Measurements from ENCODE around the gene VASP.

Gene VASP

GRCh38 chr19:45505151-45505995, 1.9 kb upstream of the VASP start:
- DNase-seq (ENCODE audit: low read depth) = no peak
- TF ChIP-seq, protein P1, sequence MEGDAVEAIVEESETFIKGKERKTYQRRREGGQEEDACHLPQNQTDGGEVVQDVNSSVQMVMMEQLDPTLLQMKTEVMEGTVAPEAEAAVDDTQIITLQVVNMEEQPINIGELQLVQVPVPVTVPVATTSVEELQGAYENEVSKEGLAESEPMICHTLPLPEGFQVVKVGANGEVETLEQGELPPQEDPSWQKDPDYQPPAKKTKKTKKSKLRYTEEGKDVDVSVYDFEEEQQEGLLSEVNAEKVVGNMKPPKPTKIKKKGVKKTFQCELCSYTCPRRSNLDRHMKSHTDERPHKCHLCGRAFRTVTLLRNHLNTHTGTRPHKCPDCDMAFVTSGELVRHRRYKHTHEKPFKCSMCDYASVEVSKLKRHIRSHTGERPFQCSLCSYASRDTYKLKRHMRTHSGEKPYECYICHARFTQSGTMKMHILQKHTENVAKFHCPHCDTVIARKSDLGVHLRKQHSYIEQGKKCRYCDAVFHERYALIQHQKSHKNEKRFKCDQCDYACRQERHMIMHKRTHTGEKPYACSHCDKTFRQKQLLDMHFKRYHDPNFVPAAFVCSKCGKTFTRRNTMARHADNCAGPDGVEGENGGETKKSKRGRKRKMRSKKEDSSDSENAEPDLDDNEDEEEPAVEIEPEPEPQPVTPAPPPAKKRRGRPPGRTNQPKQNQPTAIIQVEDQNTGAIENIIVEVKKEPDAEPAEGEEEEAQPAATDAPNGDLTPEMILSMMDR (IDR thresholded peaks at IDR 0.05; ENCODE audit: control insufficient read depth, extremely low read depth, insufficient read depth) = no peak
- no peak overlapping the region for H3K4me3 ChIP-seq (ENCODE audit: low read depth, low read length)

- TF ChIP-seq, protein P1 (IDR thresholded peaks at IDR 0.05; ENCODE audit: control insufficient read depth, extremely low read depth, insufficient read depth) = no peak
These were observed 1.4 kb upstream of the VASP start for GRCh38 chr19:45505996-45506245.

DNA sequence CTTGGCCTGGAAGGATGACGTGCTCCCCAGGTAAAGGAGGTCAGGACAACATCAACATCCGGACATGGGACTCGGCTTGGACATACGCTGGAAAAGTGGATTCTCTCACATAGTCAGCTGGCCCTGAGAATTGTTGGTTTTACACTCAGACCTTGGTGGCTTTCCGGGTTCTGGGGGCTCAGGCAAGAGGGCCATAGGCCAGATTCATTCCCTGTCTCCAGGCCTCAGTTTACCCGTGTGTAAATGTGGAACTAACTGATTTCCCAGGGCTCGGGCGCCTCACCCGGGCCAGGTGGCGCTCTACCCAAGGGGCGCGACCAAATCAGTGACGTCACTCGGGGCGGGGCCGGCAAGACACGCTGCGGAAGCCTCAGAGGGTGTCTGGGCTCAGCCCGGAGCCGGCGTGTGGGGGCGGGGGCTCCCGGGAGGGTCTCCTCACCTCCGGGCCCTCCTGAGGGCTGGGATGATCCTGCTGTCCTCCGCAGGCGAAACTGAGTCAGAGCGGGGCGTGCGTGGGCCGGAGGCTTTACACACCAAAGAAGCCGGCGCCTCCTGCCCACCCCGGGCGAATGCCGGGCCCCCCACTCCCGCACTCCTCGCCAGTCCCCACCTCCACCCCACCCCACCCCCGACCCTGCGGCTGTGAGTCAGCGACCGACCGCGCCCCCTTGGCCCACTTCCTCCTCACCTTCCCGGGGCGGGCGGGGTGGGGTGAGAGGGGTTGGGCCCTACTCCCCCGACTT, 862 bp upstream of the VASP start:
- H3K4me3 ChIP-seq (ENCODE audit: low read depth, low read length) = peak overlapping the region; percentile 91
- TF ChIP-seq, protein P1 (IDR thresholded peaks at IDR 0.05; ENCODE audit: control insufficient read depth, extremely low read depth, insufficient read depth) = peak; percentile 58
- DNase-seq (ENCODE audit: low read depth) = no peak

More at GRCh38 chr19:45505996-45506245, 1.4 kb upstream of the VASP start:
- DNase-seq (ENCODE audit: low read depth) = no peak
- H3K4me3 ChIP-seq (ENCODE audit: low read depth, low read length) = no peak overlapping the region; the same call in 1 of the 2 replicates

- H3K4me3 ChIP-seq (ENCODE audit: low read depth, low read length) = peak overlapping the region; percentile 91
- TF ChIP-seq, protein P1 (IDR thresholded peaks at IDR 0.05; ENCODE audit: control insufficient read depth, extremely low read depth, insufficient read depth) = no peak
- DNase-seq (ENCODE audit: low read depth) = no peak
These were observed 665 bp downstream of the VASP start for GRCh38 chr19:45507872-45508416.

DNA sequence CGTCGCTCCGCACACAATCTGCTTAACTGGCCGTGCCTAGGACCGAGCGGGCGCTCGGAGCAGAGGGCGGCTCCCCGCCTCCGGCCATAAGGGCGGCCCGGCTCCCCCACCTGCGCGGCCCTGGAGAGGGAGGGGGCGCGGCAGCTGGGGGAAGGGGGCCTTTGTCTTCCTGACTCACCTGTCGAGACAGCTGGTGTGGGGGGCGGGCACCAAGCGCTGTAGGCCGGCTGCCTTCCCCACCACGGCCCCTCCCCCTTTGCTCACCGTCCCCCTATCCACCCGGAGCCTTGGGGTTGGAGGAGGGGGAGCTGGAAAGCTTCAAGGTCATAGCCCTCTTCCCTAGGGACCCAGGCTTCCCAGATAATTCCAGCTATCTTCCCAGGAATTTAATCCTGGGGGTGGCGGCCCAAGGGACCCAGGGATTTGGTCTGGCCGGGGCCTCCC, 1.2 kb downstream of the VASP start:
- DNase-seq (ENCODE audit: low read depth) = no peak
- peak overlapping the region; percentile 91 for H3K4me3 ChIP-seq (ENCODE audit: low read depth, low read length)
- TF ChIP-seq, protein P1 (IDR thresholded peaks at IDR 0.05; ENCODE audit: control insufficient read depth, extremely low read depth, insufficient read depth) = no peak

DNA sequence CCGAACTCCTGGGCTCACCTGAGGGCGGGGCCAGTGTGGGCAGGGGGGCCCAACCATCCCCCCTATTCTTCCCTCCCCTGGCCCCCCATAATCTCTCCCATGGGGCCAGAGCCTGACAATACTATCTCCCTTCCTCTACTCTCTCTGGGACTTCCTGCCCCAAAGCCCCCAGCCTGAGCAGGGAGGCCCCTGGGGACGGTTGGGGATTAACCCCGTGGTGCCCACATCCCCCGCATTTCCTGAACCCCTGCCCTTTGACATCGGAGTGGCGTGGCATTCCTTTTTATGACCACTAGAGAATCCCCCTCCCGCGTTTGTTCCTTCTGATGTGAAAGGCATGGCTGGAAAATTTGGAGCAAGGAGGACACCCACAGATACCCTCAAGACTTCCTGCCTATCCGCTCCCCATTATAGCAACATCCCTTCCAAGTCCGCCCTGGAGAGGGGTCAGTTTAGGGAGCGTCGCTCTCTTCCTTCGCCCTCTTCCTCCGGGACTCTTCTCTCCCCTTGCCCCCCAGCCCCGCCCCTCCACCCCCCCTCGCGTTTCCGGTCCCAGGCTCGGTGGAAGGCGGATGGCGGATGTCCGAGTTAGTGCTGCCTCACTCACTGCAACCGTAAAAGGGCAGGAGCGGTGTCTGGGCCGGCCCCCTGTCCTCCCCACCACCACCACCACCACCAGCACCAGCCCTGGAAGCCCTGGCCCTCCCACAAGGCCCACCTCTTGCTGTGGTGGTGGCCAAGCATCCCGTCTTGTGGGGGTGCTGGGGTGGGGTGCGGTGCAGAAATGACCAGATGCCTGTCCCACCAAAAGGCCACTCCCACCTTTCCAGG, 1.8 kb downstream of the VASP start:
- TF ChIP-seq, protein P1 (IDR thresholded peaks at IDR 0.05; ENCODE audit: control insufficient read depth, extremely low read depth, insufficient read depth) = no peak
- peak overlapping the region; percentile 91 for H3K4me3 ChIP-seq (ENCODE audit: low read depth, low read length)
- no peak for DNase-seq (ENCODE audit: low read depth)

Data from LNCaP clone FGC (cell line).